ENCODE measurements around the gene TSPAN18. TPM values are rescaled to one million over a fixed set of nuclear protein-coding genes. Genes with fewer than 3 reads are reported as not detected.

The TSPAN18 gene
- total and polyA plus RNA-seq, 2 experiments from 2014 or later = 6.0 to 10.6 TPM

DNA sequence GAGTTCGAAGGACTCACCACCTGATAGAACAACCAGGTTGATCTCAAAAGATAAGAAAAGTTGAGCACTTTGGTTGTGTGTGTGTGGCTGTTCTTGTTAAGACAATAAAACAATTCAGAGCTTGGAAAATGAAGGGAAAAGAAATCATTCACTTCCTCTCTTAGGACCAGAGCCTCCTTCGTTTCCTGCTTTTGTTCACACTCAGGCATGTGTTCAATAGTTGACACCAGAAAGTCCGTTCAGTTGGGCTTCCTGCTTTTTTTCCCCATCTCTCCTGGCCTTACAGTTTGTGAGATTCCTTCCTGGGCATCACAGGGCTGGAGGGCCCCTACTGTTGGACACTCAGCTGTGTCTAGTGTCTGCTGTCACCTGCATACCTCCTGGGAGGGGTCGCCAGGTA is 48.0 kb downstream of the TSPAN18 start (continued):
- TF ChIP-seq, protein P1, sequence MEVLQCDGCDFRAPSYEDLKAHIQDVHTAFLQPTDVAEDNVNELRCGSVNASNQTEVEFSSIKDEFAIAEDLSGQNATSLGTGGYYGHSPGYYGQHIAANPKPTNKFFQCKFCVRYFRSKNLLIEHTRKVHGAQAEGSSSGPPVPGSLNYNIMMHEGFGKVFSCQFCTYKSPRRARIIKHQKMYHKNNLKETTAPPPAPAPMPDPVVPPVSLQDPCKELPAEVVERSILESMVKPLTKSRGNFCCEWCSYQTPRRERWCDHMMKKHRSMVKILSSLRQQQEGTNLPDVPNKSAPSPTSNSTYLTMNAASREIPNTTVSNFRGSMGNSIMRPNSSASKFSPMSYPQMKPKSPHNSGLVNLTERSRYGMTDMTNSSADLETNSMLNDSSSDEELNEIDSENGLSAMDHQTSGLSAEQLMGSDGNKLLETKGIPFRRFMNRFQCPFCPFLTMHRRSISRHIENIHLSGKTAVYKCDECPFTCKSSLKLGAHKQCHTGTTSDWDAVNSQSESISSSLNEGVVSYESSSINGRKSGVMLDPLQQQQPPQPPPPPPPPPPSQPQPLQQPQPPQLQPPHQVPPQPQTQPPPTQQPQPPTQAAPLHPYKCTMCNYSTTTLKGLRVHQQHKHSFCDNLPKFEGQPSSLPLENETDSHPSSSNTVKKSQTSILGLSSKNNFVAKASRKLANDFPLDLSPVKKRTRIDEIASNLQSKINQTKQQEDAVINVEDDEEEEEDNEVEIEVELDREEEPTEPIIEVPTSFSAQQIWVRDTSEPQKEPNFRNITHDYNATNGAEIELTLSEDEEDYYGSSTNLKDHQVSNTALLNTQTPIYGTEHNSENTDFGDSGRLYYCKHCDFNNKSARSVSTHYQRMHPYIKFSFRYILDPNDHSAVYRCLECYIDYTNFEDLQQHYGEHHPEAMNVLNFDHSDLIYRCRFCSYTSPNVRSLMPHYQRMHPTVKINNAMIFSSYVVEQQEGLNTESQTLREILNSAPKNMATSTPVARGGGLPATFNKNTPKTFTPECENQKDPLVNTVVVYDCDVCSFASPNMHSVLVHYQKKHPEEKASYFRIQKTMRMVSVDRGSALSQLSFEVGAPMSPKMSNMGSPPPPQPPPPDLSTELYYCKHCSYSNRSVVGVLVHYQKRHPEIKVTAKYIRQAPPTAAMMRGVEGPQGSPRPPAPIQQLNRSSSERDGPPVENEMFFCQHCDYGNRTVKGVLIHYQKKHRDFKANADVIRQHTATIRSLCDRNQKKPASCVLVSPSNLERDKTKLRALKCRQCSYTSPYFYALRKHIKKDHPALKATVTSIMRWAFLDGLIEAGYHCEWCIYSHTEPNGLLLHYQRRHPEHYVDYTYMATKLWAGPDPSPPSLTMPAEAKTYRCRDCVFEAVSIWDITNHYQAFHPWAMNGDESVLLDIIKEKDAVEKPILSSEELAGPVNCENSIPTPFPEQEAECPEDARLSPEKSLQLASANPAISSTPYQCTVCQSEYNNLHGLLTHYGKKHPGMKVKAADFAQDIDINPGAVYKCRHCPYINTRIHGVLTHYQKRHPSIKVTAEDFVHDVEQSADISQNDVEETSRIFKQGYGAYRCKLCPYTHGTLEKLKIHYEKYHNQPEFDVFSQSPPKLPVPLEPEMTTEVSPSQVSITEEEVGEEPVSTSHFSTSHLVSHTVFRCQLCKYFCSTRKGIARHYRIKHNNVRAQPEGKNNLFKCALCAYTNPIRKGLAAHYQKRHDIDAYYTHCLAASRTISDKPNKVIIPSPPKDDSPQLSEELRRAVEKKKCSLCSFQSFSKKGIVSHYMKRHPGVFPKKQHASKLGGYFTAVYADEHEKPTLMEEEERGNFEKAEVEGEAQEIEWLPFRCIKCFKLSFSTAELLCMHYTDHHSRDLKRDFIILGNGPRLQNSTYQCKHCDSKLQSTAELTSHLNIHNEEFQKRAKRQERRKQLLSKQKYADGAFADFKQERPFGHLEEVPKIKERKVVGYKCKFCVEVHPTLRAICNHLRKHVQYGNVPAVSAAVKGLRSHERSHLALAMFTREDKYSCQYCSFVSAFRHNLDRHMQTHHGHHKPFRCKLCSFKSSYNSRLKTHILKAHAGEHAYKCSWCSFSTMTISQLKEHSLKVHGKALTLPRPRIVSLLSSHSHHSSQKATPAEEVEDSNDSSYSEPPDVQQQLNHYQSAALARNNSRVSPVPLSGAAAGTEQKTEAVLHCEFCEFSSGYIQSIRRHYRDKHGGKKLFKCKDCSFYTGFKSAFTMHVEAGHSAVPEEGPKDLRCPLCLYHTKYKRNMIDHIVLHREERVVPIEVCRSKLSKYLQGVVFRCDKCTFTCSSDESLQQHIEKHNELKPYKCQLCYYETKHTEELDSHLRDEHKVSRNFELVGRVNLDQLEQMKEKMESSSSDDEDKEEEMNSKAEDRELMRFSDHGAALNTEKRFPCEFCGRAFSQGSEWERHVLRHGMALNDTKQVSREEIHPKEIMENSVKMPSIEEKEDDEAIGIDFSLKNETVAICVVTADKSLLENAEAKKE (CRISPR knock-in tag; IDR thresholded peaks at IDR 0.05) = no peak
- TF ChIP-seq, protein P2, sequence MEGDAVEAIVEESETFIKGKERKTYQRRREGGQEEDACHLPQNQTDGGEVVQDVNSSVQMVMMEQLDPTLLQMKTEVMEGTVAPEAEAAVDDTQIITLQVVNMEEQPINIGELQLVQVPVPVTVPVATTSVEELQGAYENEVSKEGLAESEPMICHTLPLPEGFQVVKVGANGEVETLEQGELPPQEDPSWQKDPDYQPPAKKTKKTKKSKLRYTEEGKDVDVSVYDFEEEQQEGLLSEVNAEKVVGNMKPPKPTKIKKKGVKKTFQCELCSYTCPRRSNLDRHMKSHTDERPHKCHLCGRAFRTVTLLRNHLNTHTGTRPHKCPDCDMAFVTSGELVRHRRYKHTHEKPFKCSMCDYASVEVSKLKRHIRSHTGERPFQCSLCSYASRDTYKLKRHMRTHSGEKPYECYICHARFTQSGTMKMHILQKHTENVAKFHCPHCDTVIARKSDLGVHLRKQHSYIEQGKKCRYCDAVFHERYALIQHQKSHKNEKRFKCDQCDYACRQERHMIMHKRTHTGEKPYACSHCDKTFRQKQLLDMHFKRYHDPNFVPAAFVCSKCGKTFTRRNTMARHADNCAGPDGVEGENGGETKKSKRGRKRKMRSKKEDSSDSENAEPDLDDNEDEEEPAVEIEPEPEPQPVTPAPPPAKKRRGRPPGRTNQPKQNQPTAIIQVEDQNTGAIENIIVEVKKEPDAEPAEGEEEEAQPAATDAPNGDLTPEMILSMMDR (conservative IDR thresholded peaks at IDR 0.05; ENCODE audit: low read depth in 2 of 2) = no peak
- TF ChIP-seq JUNB (IDR thresholded peaks at IDR 0.05; ENCODE audit: unreplicated experiment) = no peak
- no peak for TF ChIP-seq EZH2phosphoT487 (IDR thresholded peaks at IDR 0.05; ENCODE audit: unreplicated experiment)
- no peak for TF ChIP-seq STAT1 (IDR thresholded peaks at IDR 0.05; ENCODE audit: unreplicated experiment)
- no peak for TF ChIP-seq EZH2 (IDR thresholded peaks at IDR 0.05; ENCODE audit: low read depth, unreplicated experiment)
- TF ChIP-seq CREB1 (CRISPR knock-in tag; IDR thresholded peaks at IDR 0.05; ENCODE audit: low read depth) = no peak
- TF ChIP-seq ZNF331 (CRISPR knock-in tag; IDR thresholded peaks at IDR 0.05; ENCODE audit: low read depth) = no peak
- no peak for TF ChIP-seq ZNF114 (CRISPR knock-in tag; IDR thresholded peaks at IDR 0.05)

Measured in GM23338 (cell line).